GM12878 (cell line): ENCODE results near the gene PEX26. TPM values are rescaled to one million over a fixed set of nuclear protein-coding genes. Genes with fewer than 3 reads are reported as not detected.

Experiments used
- ESRRA ChIP-seq: IDR thresholded peaks from 2 replicates; pipeline ENCODE4 v1.6.1; 2012; ENCODE audit warnings: mild to moderate bottlenecking, low read length, improper control_type of control experiment
- EZH2 ChIP-seq: IDR thresholded peaks from 2 replicates; pipeline ENCODE4 v1.6.1; 2012; ENCODE audit warnings: low read depth, mild to moderate bottlenecking, control low read depth, inconsistent platforms, low read length, borderline replicate concordance; ENCODE audit not compliant: control insufficient read depth
- GATAD2B ChIP-seq: fragments of 450-650 bp; conservative IDR thresholded peaks from 2 replicates; pipeline ENCODE4 v1.6.1; 2017; ENCODE audit warnings: low read depth, mild to moderate bottlenecking, moderate library complexity
- JUNB ChIP-seq: IDR thresholded peaks from 2 replicates; pipeline ENCODE4 v1.6.1; 2016; ENCODE audit warnings: antibody characterized with exemption, mild to moderate bottlenecking
- NFIC ChIP-seq: IDR thresholded peaks from 2 replicates; pipeline ENCODE4 v1.6.1; 2012; ENCODE audit warnings: low read depth, mild to moderate bottlenecking, inconsistent platforms, low read length, moderate library complexity
- POLR2A ChIP-seq: IDR thresholded peaks from 2 replicates; pipeline ENCODE4 v1.6.1; 2011; ENCODE audit warnings: low read depth, mild to moderate bottlenecking, low read length
- RAD51 ChIP-seq: fragments of 450-650 bp; IDR thresholded peaks from 2 replicates; pipeline ENCODE4 v1.6.1; 2016; ENCODE audit warnings: moderate library complexity, mild to moderate bottlenecking, inconsistent platforms
- RCOR1 ChIP-seq: conservative IDR thresholded peaks from 2 replicates; pipeline ENCODE4 v1.6.1; 2012; ENCODE audit warnings: low read depth, low read length, improper control_type of control experiment
- SMAD1 ChIP-seq: fragments of 450-650 bp; IDR thresholded peaks from 2 replicates; pipeline ENCODE4 v1.6.1; 2018; ENCODE audit warnings: mild to moderate bottlenecking, low read depth; ENCODE audit not compliant: partially characterized antibody
- SMC3 ChIP-seq: IDR thresholded peaks from 2 replicates; pipeline ENCODE4 v1.6.1; 2011; ENCODE audit warnings: low read length, improper control_type of control experiment, borderline replicate concordance
- SUPT20H ChIP-seq: IDR thresholded peaks from 2 replicates; pipeline ENCODE4 v1.6.1; 2011; ENCODE audit warnings: low read depth, mild to moderate bottlenecking, low read length, moderate library complexity, borderline replicate concordance; ENCODE audit not compliant: control insufficient read depth
- ZBED1 ChIP-seq: IDR thresholded peaks from 2 replicates; pipeline ENCODE4 v1.6.1; 2016; ENCODE audit warnings: borderline replicate concordance
- polyA plus RNA-seq, 11 experiments: library from polyadenylated mRNA; depleted of rRNA in 4 of 11; unstranded in 6 of 11; stranded (reverse) in 5 of 11; fragments of >200 nt; fragmentation: Nextera tagmentation in 4 of 11; fragmentation: Illumina TruSeq in 1 of 11; extraction: Ambion mirVana in 4 of 11; extraction: Trizol in 1 of 11; gene quantifications; 1 replicate in 1 of 11; 2 replicates in 10 of 11; pipeline versions ENCODE4 v1.2.1 to v1.2.3, GENCODE V29; 2011 to 2016; ENCODE audit warnings: inconsistent platforms in 2 of 11, missing spikeins in 2 of 11, low read depth in 1 of 11
- total RNA-seq, 4 experiments: library from RNA; depleted of rRNA in 3 of 4; stranded (reverse); fragments of >200 nt in 3 of 4; fragmentation: Illumina TruSeq in 1 of 4; extraction: Trizol in 1 of 4; gene quantifications; 2 replicates each; pipeline versions ENCODE4 v1.2.1 to v1.2.3, GENCODE V29; 2013 to 2021
- TF ChIP-seq, protein P1 (sequence below): IDR thresholded peaks from 2 replicates; pipeline ENCODE4 v1.6.1; 2011; ENCODE audit warnings: mild to moderate bottlenecking, low read depth, low read length, moderate library complexity; ENCODE audit not compliant: insufficient replicate concordance
- TF ChIP-seq, protein P2 (sequence below): fragments of 450-650 bp; IDR thresholded peaks from 2 replicates; pipeline ENCODE4 v1.6.1; 2017; ENCODE audit warnings: low read depth, mild to moderate bottlenecking, moderate library complexity
- TF ChIP-seq, protein P3 (sequence below): IDR thresholded peaks from 2 replicates; pipeline ENCODE4 v1.6.1; 2012; ENCODE audit warnings: mild to moderate bottlenecking, low read depth, low read length

PEX26 gene
- total and polyA plus RNA-seq, 10 of the 15 experiments (the other 5 are each of a cell fraction or from before 2014, with no cell fraction given), result 0.79 to 50.8 (median 22.4) TPM

DNA sequence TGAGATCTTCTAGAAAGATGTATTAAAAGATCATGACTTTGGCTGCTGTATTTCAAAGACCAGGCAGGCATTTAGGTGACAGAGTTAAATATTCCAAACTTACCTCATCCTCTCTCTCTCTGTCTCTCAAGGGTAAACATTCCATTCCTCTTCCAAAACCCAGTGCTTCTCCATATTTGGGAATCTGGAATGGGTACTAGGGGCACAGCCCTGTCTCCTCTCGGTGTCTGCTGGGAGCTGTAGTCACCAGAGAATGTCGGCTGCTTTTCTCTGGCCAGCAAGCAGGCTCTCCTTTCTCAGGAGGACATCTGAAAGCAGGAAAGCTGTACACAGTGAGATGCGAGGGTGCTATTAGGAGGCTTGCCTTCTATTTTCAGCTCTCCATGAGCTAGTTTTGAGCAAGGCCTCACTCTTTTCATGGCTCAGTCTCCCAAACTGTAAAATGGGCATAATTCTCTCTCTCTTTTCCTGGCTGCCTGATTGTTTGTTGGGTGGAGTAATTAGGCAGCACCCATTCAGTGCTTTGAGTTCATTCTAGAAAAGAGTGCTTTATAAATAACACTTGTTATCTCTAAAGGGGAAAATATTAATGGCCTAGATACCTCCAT lies 9.3 kb upstream of the PEX26 start (continued):
- TF ChIP-seq EZH2, result no peak
- TF ChIP-seq, protein P1, sequence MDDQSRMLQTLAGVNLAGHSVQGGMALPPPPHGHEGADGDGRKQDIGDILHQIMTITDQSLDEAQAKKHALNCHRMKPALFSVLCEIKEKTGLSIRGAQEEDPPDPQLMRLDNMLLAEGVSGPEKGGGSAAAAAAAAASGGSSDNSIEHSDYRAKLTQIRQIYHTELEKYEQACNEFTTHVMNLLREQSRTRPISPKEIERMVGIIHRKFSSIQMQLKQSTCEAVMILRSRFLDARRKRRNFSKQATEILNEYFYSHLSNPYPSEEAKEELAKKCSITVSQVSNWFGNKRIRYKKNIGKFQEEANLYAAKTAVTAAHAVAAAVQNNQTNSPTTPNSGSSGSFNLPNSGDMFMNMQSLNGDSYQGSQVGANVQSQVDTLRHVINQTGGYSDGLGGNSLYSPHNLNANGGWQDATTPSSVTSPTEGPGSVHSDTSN, result no peak
- no peak for TF ChIP-seq ZBED1
- TF ChIP-seq, protein P2, sequence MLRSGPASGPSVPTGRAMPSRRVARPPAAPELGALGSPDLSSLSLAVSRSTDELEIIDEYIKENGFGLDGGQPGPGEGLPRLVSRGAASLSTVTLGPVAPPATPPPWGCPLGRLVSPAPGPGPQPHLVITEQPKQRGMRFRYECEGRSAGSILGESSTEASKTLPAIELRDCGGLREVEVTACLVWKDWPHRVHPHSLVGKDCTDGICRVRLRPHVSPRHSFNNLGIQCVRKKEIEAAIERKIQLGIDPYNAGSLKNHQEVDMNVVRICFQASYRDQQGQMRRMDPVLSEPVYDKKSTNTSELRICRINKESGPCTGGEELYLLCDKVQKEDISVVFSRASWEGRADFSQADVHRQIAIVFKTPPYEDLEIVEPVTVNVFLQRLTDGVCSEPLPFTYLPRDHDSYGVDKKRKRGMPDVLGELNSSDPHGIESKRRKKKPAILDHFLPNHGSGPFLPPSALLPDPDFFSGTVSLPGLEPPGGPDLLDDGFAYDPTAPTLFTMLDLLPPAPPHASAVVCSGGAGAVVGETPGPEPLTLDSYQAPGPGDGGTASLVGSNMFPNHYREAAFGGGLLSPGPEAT, result no peak
- TF ChIP-seq SMAD1, result no peak
- TF ChIP-seq RAD51, result no peak
- TF ChIP-seq RCOR1, result no peak
- no peak for TF ChIP-seq POLR2A
- TF ChIP-seq GATAD2B, result no peak
- TF ChIP-seq ESRRA, result no peak
- no peak for TF ChIP-seq NFIC
- no peak for TF ChIP-seq SMC3
- TF ChIP-seq, protein P3, sequence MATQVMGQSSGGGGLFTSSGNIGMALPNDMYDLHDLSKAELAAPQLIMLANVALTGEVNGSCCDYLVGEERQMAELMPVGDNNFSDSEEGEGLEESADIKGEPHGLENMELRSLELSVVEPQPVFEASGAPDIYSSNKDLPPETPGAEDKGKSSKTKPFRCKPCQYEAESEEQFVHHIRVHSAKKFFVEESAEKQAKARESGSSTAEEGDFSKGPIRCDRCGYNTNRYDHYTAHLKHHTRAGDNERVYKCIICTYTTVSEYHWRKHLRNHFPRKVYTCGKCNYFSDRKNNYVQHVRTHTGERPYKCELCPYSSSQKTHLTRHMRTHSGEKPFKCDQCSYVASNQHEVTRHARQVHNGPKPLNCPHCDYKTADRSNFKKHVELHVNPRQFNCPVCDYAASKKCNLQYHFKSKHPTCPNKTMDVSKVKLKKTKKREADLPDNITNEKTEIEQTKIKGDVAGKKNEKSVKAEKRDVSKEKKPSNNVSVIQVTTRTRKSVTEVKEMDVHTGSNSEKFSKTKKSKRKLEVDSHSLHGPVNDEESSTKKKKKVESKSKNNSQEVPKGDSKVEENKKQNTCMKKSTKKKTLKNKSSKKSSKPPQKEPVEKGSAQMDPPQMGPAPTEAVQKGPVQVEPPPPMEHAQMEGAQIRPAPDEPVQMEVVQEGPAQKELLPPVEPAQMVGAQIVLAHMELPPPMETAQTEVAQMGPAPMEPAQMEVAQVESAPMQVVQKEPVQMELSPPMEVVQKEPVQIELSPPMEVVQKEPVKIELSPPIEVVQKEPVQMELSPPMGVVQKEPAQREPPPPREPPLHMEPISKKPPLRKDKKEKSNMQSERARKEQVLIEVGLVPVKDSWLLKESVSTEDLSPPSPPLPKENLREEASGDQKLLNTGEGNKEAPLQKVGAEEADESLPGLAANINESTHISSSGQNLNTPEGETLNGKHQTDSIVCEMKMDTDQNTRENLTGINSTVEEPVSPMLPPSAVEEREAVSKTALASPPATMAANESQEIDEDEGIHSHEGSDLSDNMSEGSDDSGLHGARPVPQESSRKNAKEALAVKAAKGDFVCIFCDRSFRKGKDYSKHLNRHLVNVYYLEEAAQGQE, result no peak
- TF ChIP-seq SUPT20H, result no peak
- TF ChIP-seq JUNB, result no peak
